Caco-2 (cell line): ENCODE measurements around the gene ZNF540. TPM values are rescaled to one million over a fixed set of nuclear protein-coding genes. Genes with fewer than 3 reads are reported as not detected.
A peak's percentile ranks its signal among the peaks of the same experiment; 100 is the strongest.

Source experiments
- BruUV-seq: library from RNA; stranded (reverse); fragments of 400-500 nt; replicated peaks from 2 replicates; lab custom pipeline; 2021; lab: Mats Ljungman, UMichigan
- CTCF ChIA-PET: fragments of 300-600 bp; sonication (Branson Sonifier 250); formaldehyde crosslinking; loops from one replicate; lab custom pipeline; 2022; ENCODE audit warnings: antibody characterized with exemption; lab: Charles Lee
- POLR2A ChIA-PET: fragments of 300-600 bp; sonication (Branson Sonifier 250); formaldehyde crosslinking; loops from one replicate; lab custom pipeline; 2022; ENCODE audit warnings: antibody characterized with exemption; lab: Charles Lee
- DNase-seq, 2 experiments: peaks; one replicate each; pipeline versions ENCODE4 v3.0.0 to v3.0.0-alpha.2; 2020 to 2022
- H3K27me3 ChIP-seq: replicated peaks from 2 replicates; pipeline ENCODE4 v1.6.0; 2011; ENCODE audit warnings: low read length; ENCODE audit not compliant: control insufficient read depth, insufficient read depth
- H3K36me3 ChIP-seq: 2 replicates; pipeline ENCODE4 v1.5.1; 2011; ENCODE audit warnings: low read length; ENCODE audit not compliant: control insufficient read depth, insufficient read depth
- H3K4me1 ChIP-seq: fragments of 250-450 bp; sonication (Bioruptor Pico); 2 replicates; pipeline ENCODE4 v1.5.1; 2020; ENCODE audit warnings: mild to moderate bottlenecking
- H3K4me3 ChIP-seq: 2 replicates; pipeline ENCODE4 v1.5.1; 2011; ENCODE audit warnings: low read depth, mild to moderate bottlenecking, control low read depth, low read length
- H3K9me3 ChIP-seq: fragments of 250-450 bp; sonication (Bioruptor Pico); 2 replicates; pipeline ENCODE4 v1.5.1; 2020; ENCODE audit warnings: mild to moderate bottlenecking, moderate library complexity
- H3K27ac Mint-ChIP-seq: one replicate; pipeline ENCODE4 v1.8.0; 2022; ENCODE audit warnings: mixed read lengths; ENCODE audit not compliant: unreplicated experiment
- H3K27me3 Mint-ChIP-seq: one replicate; pipeline ENCODE4 v1.8.0; 2022; ENCODE audit warnings: mixed read lengths; ENCODE audit not compliant: insufficient read depth, unreplicated experiment
- H3K36me3 Mint-ChIP-seq: one replicate; pipeline ENCODE4 v1.8.0; 2022; ENCODE audit warnings: mild to moderate bottlenecking, mixed read lengths; ENCODE audit not compliant: insufficient read depth, unreplicated experiment
- H3K4me1 Mint-ChIP-seq: one replicate; pipeline ENCODE4 v1.8.0; 2022; ENCODE audit warnings: low read depth, mixed read lengths; ENCODE audit not compliant: unreplicated experiment
- H3K4me3 Mint-ChIP-seq: one replicate; pipeline ENCODE4 v1.8.0; 2022; ENCODE audit warnings: mild to moderate bottlenecking, moderate library complexity, mixed read lengths; ENCODE audit not compliant: unreplicated experiment
- H3K9me3 Mint-ChIP-seq: one replicate; pipeline ENCODE4 v1.8.0; 2022; ENCODE audit warnings: mixed read lengths; ENCODE audit not compliant: unreplicated experiment
- CTCF ChIP-seq, 2 experiments: fragments of 200-600 bp in 1 of 2; IDR thresholded peaks; 1 replicate in 1 of 2; 2 replicates in 1 of 2; pipeline versions ENCODE4 v1.5.1 to v1.8.0; 2011 to 2022; ENCODE audit warnings: antibody characterized with exemption in 1 of 2, control low read depth in 1 of 2, inconsistent platforms in 1 of 2, low read depth in 1 of 2, low read length in 1 of 2, mild to moderate bottlenecking in 1 of 2, moderate library complexity in 1 of 2; ENCODE audit not compliant: insufficient read depth in 1 of 2, severe bottlenecking in 1 of 2, unreplicated experiment in 1 of 2
- intact Hi-C: fragments of 100-400 bp; cut with micrococcal nuclease; formaldehyde crosslinking; loops from one replicate; pipeline ENCODE4 v1.10.0; 2022; ENCODE audit not compliant: unreplicated experiment
- total RNA-seq: library from RNA; stranded (reverse); gene quantifications from 2 replicates; pipeline ENCODE4 v1.2.3, GENCODE V29; 2022

Gene ZNF540
- total RNA-seq, 1 experiment from 2014 or later, result 0.36 TPM

GRCh38 chr19:37594982-37595382 lies 306 bp downstream of the ZNF540 start:
- Mint-ChIP-seq H3K9me3 (peaks cover 10% of the 10 kb centered on the region), H3K27me3 (no peaks in the 10 kb centered on the region), H3K4me3 (peak overlapping the region; percentile 95), H3K27ac (peak overlapping the region; percentile 98), H3K4me1 (peaks cover 15% of the 10 kb centered on the region), H3K36me3 (peaks cover 20% of the 10 kb centered on the region)
- Histone ChIP-seq H3K4me1 (no peaks in the 10 kb centered on the region), H3K36me3 (no peaks in the 10 kb centered on the region), H3K9me3 (peaks cover 4% of the 10 kb centered on the region), H3K27me3 (no peaks in the 10 kb centered on the region), H3K4me3 (peak overlapping the region; percentile 73)
- POLR2A ChIA-PET, result interaction anchor here (1.0 to 1.5 kb wide), 3 partner anchors 125 to 278 kb away, joined by 3 to 7 read pairs (median 5); partner anchors contain the start of genes ZNF527 and ZNF607
- DNase-seq, result no peak
- intact Hi-C loops, result loop anchor here (1.0 to 2.0 kb wide), 4 partner anchors 61 to 224 kb away; partner anchors contain the start of genes ZNF527, ZNF573 and ZNF607
- no peak for TF ChIP-seq CTCF (IDR thresholded peaks at IDR 0.05; ENCODE audit: insufficient read depth in 1 of 2, low read depth in 1 of 2, low read length in 1 of 2, severe bottlenecking in 1 of 2, unreplicated experiment in 1 of 2)
- BruUV-seq, result no TSS peak
- CTCF ChIA-PET, result interaction anchor here (0.5 to 1.1 kb wide), 2 partner anchors 12 to 124 kb away, joined by 3 read pairs; partner anchors contain the start of gene ZNF607

- H3K27me3 Mint-ChIP-seq, result no peaks in the 10 kb centered on the region
- H3K36me3 ChIP-seq, result peaks cover 3% of the 10 kb centered on the region; the same call in 1 of the 2 replicates
- H3K9me3 Mint-ChIP-seq, result peaks cover 58% of the 10 kb centered on the region
- H3K4me1 ChIP-seq, result no peaks in the 10 kb centered on the region
- H3K27ac Mint-ChIP-seq, result no peak overlapping the region
- H3K27me3 ChIP-seq, result no peaks in the 10 kb centered on the region
- intact Hi-C loops, result no loop called here
- TF ChIP-seq CTCF (IDR thresholded peaks at IDR 0.05; ENCODE audit: insufficient read depth in 1 of 2, low read depth in 1 of 2, low read length in 1 of 2, severe bottlenecking in 1 of 2, unreplicated experiment in 1 of 2), result no peak
- no peak overlapping the region for H3K4me3 Mint-ChIP-seq
- ChIA-PET POLR2A (interaction anchor here (0.5 kb wide), 1 partner anchor 265 kb away, joined by 4 read pairs; the partner anchor contains the start of gene ZNF527), CTCF (no interaction called here)
- peaks cover 51% of the 10 kb centered on the region for H3K36me3 Mint-ChIP-seq
- H3K9me3 ChIP-seq, result peaks cover 70% of the 10 kb centered on the region
- H3K4me1 Mint-ChIP-seq, result peaks cover 7% of the 10 kb centered on the region
- no peak for DNase-seq
- H3K4me3 ChIP-seq, result no peak overlapping the region
- no TSS peak for BruUV-seq
These were observed 40.7 kb downstream of the ZNF540 start for GRCh38 chr19:37635076-37636056.

- Histone ChIP-seq H3K27me3 (no peaks in the 10 kb centered on the region), H3K36me3 (no peaks in the 10 kb centered on the region), H3K4me1 (no peaks in the 10 kb centered on the region; the same call in 1 of the 2 replicates), H3K4me3 (peak overlapping the region; percentile 100), H3K9me3 (peaks cover 3% of the 10 kb centered on the region; the same call in 1 of the 2 replicates)
- no peak for TF ChIP-seq CTCF (IDR thresholded peaks at IDR 0.05; ENCODE audit: insufficient read depth in 1 of 2, low read depth in 1 of 2, low read length in 1 of 2, severe bottlenecking in 1 of 2, unreplicated experiment in 1 of 2)
- H3K27ac Mint-ChIP-seq, result peak overlapping the region; percentile 97
- ChIA-PET CTCF (no interaction called here), POLR2A (no interaction called here)
- H3K4me1 Mint-ChIP-seq, result peaks cover 20% of the 10 kb centered on the region
- TSS peak; percentile 61 for BruUV-seq
- no peaks in the 10 kb centered on the region for H3K27me3 Mint-ChIP-seq
- H3K9me3 Mint-ChIP-seq, result peaks cover 16% of the 10 kb centered on the region
- no peak for DNase-seq
- peaks cover 42% of the 10 kb centered on the region for H3K36me3 Mint-ChIP-seq
- intact Hi-C loops, result loop anchor here (2.0 kb wide), 2 partner anchors 65 to 125 kb away; partner anchors contain the start of genes ZNF573 and ZNF607
- H3K4me3 Mint-ChIP-seq, result peak overlapping the region; percentile 84
These were observed 59.4 kb downstream of the ZNF540 start for GRCh38 chr19:37654118-37654517.
